ENCODE measurements around the gene APBB2.
"Not testable (repeated sequence)": the region's sequence is repeated elsewhere in the genome, so short reads cannot be mapped to it uniquely, and the experiment has no call there.

APBB2 gene

GRCh38 chr4:41157009-41157408 is 57.3 kb downstream of the APBB2 start:
- DNase-seq (ENCODE audit: low read depth in 2 of 2), result no peak

- no peak for DNase-seq (ENCODE audit: low read depth in 2 of 2)
Measured at GRCh38 chr4:41156574-41156973, 57.8 kb downstream of the APBB2 start.

- no peak for DNase-seq (ENCODE audit: low read depth in 2 of 2)
Measured at GRCh38 chr4:41155194-41155830, 59.0 kb downstream of the APBB2 start.

- DNase-seq (ENCODE audit: low read depth in 2 of 2), result no peak
Measured at GRCh38 chr4:41154814-41155177, 59.5 kb downstream of the APBB2 start.

- DNase-seq (ENCODE audit: low read depth in 2 of 2), result no peak
Measured at GRCh38 chr4:41154010-41154813, 60.1 kb downstream of the APBB2 start.

- no peak for DNase-seq (ENCODE audit: low read depth in 2 of 2)
Measured at GRCh38 chr4:41150401-41150800, 63.9 kb downstream of the APBB2 start.

GRCh38 chr4:41149568-41149967 is 64.8 kb downstream of the APBB2 start:
- DNase-seq (ENCODE audit: low read depth in 2 of 2), result not testable (repeated sequence)

GRCh38 chr4:41148931-41149330 is 65.4 kb downstream of the APBB2 start:
- DNase-seq (ENCODE audit: low read depth in 2 of 2), result no peak

- no peak for DNase-seq (ENCODE audit: low read depth in 2 of 2)
Measured at GRCh38 chr4:41148292-41148691, 66.0 kb downstream of the APBB2 start.

- DNase-seq (ENCODE audit: low read depth in 2 of 2), result not testable (repeated sequence)
Measured at GRCh38 chr4:41147570-41147969, 66.8 kb downstream of the APBB2 start.

GRCh38 chr4:41146716-41147506 is 67.4 kb downstream of the APBB2 start:
- no peak for DNase-seq (ENCODE audit: low read depth in 2 of 2)

- DNase-seq (ENCODE audit: low read depth in 2 of 2), result no peak
Measured at GRCh38 chr4:41146196-41146595, 68.1 kb downstream of the APBB2 start.

- no peak for DNase-seq (ENCODE audit: low read depth in 2 of 2)
Measured at GRCh38 chr4:41145571-41146078, 68.7 kb downstream of the APBB2 start.

GRCh38 chr4:41144812-41145211 is 69.5 kb downstream of the APBB2 start:
- no peak for DNase-seq (ENCODE audit: low read depth in 2 of 2)

GRCh38 chr4:41144040-41144379 is 70.3 kb downstream of the APBB2 start:
- DNase-seq (ENCODE audit: low read depth in 2 of 2), result no peak

- no peak for DNase-seq (ENCODE audit: low read depth in 2 of 2)
Measured at GRCh38 chr4:41143311-41144039, 70.9 kb downstream of the APBB2 start.

GRCh38 chr4:41142376-41143310 is 71.7 kb downstream of the APBB2 start:
- DNase-seq (ENCODE audit: low read depth in 2 of 2), result no peak

GRCh38 chr4:41141900-41142299 is 72.4 kb downstream of the APBB2 start:
- DNase-seq (ENCODE audit: low read depth in 2 of 2), result no peak

GRCh38 chr4:41140410-41140809 is 73.9 kb downstream of the APBB2 start:
- DNase-seq (ENCODE audit: low read depth in 2 of 2), result no peak

- no peak for DNase-seq (ENCODE audit: low read depth in 2 of 2)
Measured at GRCh38 chr4:41137879-41138278, 76.5 kb downstream of the APBB2 start.

- no peak for DNase-seq (ENCODE audit: low read depth in 2 of 2)
Measured at GRCh38 chr4:41136456-41136855, 77.9 kb downstream of the APBB2 start.

Measured in stimulated activated CD4-positive, alpha-beta T cell treated with anti-CD3 and anti-CD28 coated beads, Interleukin-4, amount 100 ng/mL, for 48 hours (primary cell).